B cell (primary cell): ENCODE measurements around the gene BRPF3. TPM values are rescaled to one million over a fixed set of nuclear protein-coding genes. Genes with fewer than 3 reads are reported as not detected.

Experiments
- polyA plus RNA-seq: library from polyadenylated mRNA; depleted of rRNA; stranded (reverse); fragments of >200 nt; gene quantifications from 2 replicates; pipeline ENCODE4 v1.2.3, GENCODE V29; 2012
- total RNA-seq, 2 donors: library from RNA; stranded (reverse); fragments of 120-200 nt in 1 of 2; gene quantifications; 1 replicate in 1 of 2; 2 replicates in 1 of 2; pipeline versions ENCODE4 v1.2.3 to v1.2.4, GENCODE V29; 2013 to 2022

BRPF3 gene
- total and polyA plus RNA-seq, 2 donors (not counting 1 experiment from before 2014, with no cell fraction given) = 17.1 to 29.4 TPM

Other genes starting within 250 kb of the BRPF3 start
- gene SLC26A8, start 172.1 kb upstream of the BRPF3 start, total RNA-seq = not detected in 2 replicates
- gene SLC26A8, start 172.1 kb upstream of the BRPF3 start, polyA plus RNA-seq = 0.01 TPM in 1 of 2 replicates, not detected in the other
- 49.9 and 50.4 TPM in 2 replicates for gene MAPK14, start 168.9 kb upstream of the BRPF3 start, total RNA-seq
- gene MAPK14, start 168.9 kb upstream of the BRPF3 start, polyA plus RNA-seq = 19.5 and 22.8 TPM in 2 replicates
- 18.0 and 20.6 TPM in 2 replicates for gene MAPK13, start 66.2 kb upstream of the BRPF3 start, total RNA-seq
- gene MAPK13, start 66.2 kb upstream of the BRPF3 start, polyA plus RNA-seq = 31.5 and 34.8 TPM in 2 replicates
- 0.12 and 0.32 TPM in 2 replicates for gene PNPLA1, start 73.3 kb downstream of the BRPF3 start, total RNA-seq
- gene PNPLA1, start 73.3 kb downstream of the BRPF3 start, polyA plus RNA-seq = 0.10 TPM in 1 of 2 replicates, not detected in the other
- 0.10 TPM in 1 of 2 replicates, not detected in the other for gene BNIP5, start 140.1 kb downstream of the BRPF3 start, total RNA-seq
- gene BNIP5, start 140.1 kb downstream of the BRPF3 start, polyA plus RNA-seq = 0.06 and 0.09 TPM in 2 replicates
- 0.46 and 0.96 TPM in 2 replicates for gene ETV7, start 190.9 kb downstream of the BRPF3 start, total RNA-seq
- gene ETV7, start 190.9 kb downstream of the BRPF3 start, polyA plus RNA-seq = 0.79 and 2.0 TPM in 2 replicates
- 0.27 and 0.52 TPM in 2 replicates for gene PXT1, start 246.1 kb downstream of the BRPF3 start, total RNA-seq
- 0.09 TPM in 1 of 2 replicates, not detected in the other for gene PXT1, start 246.1 kb downstream of the BRPF3 start, polyA plus RNA-seq
- gene KCTD20, start 246.3 kb downstream of the BRPF3 start, total RNA-seq = 37.5 and 44.3 TPM in 2 replicates
- 19.5 and 23.2 TPM in 2 replicates for gene KCTD20, start 246.3 kb downstream of the BRPF3 start, polyA plus RNA-seq